Measurements from ENCODE around the gene ALAD. TPM values are rescaled to one million over a fixed set of nuclear protein-coding genes. Genes with fewer than 3 reads are reported as not detected.

Gene ALAD
- total RNA-seq, 1 donor from 2014 or later: 55.2 TPM

DNA sequence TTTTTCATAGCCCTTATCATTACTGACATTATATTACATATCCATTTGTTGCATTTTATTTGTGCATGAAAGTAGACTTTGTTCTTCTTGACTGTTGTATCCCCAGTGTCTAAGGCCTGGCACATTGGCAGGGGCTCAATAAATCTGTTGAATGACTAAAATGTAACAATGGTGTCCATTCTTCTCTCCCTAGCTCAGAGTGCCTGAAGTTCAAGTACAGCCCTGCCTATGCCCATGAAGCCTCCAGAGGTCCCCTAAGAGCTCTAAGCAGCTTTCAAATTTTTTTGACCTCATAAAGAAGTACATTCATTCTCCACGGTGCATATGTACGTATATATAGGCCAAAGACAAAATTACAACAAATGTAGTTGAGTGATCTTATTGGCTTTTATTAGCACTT is 55.9 kb downstream of the ALAD start:
- no peak for ATAC-seq

GRCh38 chr9:113343732-113344231 is 57.3 kb downstream of the ALAD start:
- peak; percentile 39 for ATAC-seq

- peak; percentile 94 for ATAC-seq
Observed at GRCh38 chr9:113341712-113342410, 59.2 kb downstream of the ALAD start.

GRCh38 chr9:113340011-113340699 is 60.9 kb downstream of the ALAD start, which contains the start of gene WDR31:
Gene WDR31 (minus strand): TSS chr9:113340275. CDS start chr9:113332022, 8,253 bp downstream.
- ATAC-seq: peak; percentile 85

DNA sequence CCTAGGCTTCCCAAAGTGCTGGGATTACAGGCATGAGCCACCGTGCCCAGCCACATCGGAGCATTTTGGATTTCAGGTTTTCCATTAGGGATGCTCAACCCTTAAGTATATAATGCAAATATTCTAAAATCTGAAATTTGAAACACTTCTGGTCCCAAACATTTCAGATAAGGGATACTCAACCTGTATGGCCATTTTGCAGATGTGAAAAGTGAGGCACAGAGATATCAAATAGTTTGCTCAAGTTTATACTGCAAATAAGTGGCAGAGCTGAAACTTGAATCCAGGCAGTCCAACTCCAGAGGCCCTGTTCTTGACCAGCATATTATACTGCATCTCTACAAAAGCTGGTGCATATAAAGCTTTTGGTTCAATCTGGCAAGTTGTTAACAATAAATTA is 63.4 kb downstream of the ALAD start:
- ATAC-seq: no peak

Other genes with a start within 250 kb of the ALAD start
- gene FKBP15, start 180.0 kb downstream of the ALAD start, total RNA-seq: 18.8 TPM
- 22.2 TPM for gene SLC31A1, start 179.7 kb downstream of the ALAD start, total RNA-seq
- gene CDC26, start 125.7 kb downstream of the ALAD start, total RNA-seq: 15.3 TPM
- gene PRPF4, start 125.6 kb downstream of the ALAD start, total RNA-seq: 15.6 TPM
- 4.2 TPM for gene RNF183, start 97.9 kb downstream of the ALAD start, total RNA-seq
- gene WDR31, start 61.0 kb downstream of the ALAD start, total RNA-seq: 3.7 TPM
- 37.6 TPM for gene BSPRY, start 51.7 kb downstream of the ALAD start, total RNA-seq
- gene HDHD3, start 24.3 kb downstream of the ALAD start, total RNA-seq: 41.2 TPM
- gene POLE3, start 9.4 kb upstream of the ALAD start, total RNA-seq: 39.7 TPM
- gene C9orf43, start 9.5 kb upstream of the ALAD start, total RNA-seq: 0.36 TPM
- 22.8 TPM for gene RGS3, start 62.4 kb upstream of the ALAD start, total RNA-seq